ENCODE results near the gene NECTIN3.

- TF ChIP-seq CTCF (IDR thresholded peaks at IDR 0.05; ENCODE audit: low read depth, low read length, missing input control) (no peak), RAD21 (IDR thresholded peaks at IDR 0.05) (no peak), TAF1 (conservative IDR thresholded peaks at IDR 0.05) (no peak), YY1 (IDR thresholded peaks at IDR 0.05) (no peak), SP1 (IDR thresholded peaks at IDR 0.05) (no peak), EGR1 (IDR thresholded peaks at IDR 0.05; ENCODE audit: low read depth in 2 of 2) (no peak), MAX (IDR thresholded peaks at IDR 0.05) (no peak), FOXA1 (IDR thresholded peaks at IDR 0.05) (no peak), ZBTB33 (IDR thresholded peaks at IDR 0.05) (no peak), GABPA (IDR thresholded peaks at IDR 0.05 in 1 of 2, conservative IDR thresholded peaks at IDR 0.05 in 1 of 2) (no peak), ATF3 (IDR thresholded peaks at IDR 0.05) (no peak), REST (IDR thresholded peaks at IDR 0.05) (no peak), NR2F2 (IDR thresholded peaks at IDR 0.05) (no peak), JUND (IDR thresholded peaks at IDR 0.05) (no peak)
Observed at GRCh38 chr3:111047042-111047441, 24.6 kb upstream of the NECTIN3 start.

Data from liver (tissue), 3 donors.